Testis (tissue), 5 donors: ENCODE results near the gene ABI3. TPM values are rescaled to one million over a fixed set of nuclear protein-coding genes. Genes with fewer than 3 reads are reported as not detected.

Experiments
- DNase-seq: peaks from one replicate; pipeline ENCODE4 v3.0.0-alpha.2; 2019
- H3K27ac ChIP-seq, 2 donors: fragments of 200-600 bp; sonication (generic); one replicate each; pipeline ENCODE4 v1.5.1; 2019
- H3K27me3 ChIP-seq: fragments of 200-600 bp; sonication (generic); one replicate; pipeline ENCODE4 v1.5.1; 2019
- H3K36me3 ChIP-seq: fragments of 200-600 bp; sonication (generic); one replicate; pipeline ENCODE4 v1.5.1; 2017; ENCODE audit warnings: low read depth; ENCODE audit errors: missing control alignments
- H3K4me1 ChIP-seq: fragments of 200-600 bp; sonication (generic); one replicate; pipeline ENCODE4 v1.5.1; 2019
- H3K4me3 ChIP-seq, 2 donors: fragments of 200-600 bp; sonication (generic); one replicate each; pipeline ENCODE4 v1.5.1; 2017 to 2019
- H3K9me3 ChIP-seq: fragments of 200-600 bp; sonication (generic); one replicate; pipeline ENCODE4 v1.5.1; 2017
- CTCF ChIP-seq, 3 experiments: fragments of 450-650 bp in 2 of 3; fragments of 200-600 bp in 1 of 3; sonication (generic) in 1 of 3; IDR thresholded peaks; one replicate each; pipeline ENCODE4 v1.5.1; 2016 to 2019; ENCODE audit warnings: antibody characterized with exemption in 3 of 3, mild to moderate bottlenecking in 2 of 3, moderate library complexity in 1 of 3
- POLR2A ChIP-seq: fragments of 450-650 bp; IDR thresholded peaks from one replicate; pipeline ENCODE4 v1.6.1; 2017; ENCODE audit warnings: antibody characterized with exemption, mild to moderate bottlenecking, moderate library complexity
- WGBS, 2 donors: methylation state at CpG; one replicate each; pipeline ENCODE4 v1.1.5; 2018; 5-methylcytosine and 5-hydroxymethylcytosine counted together
- intact Hi-C: fragments of 100-400 bp; cut with DNase I; formaldehyde crosslinking; loops from one replicate; pipeline ENCODE4 v1.15.1; 2023; ENCODE audit warnings: low total_unique reads
- long read RNA-seq, 2 donors: transcript quantifications; one replicate each; lab custom pipeline, GENCODE V29; 2026
- polyA plus RNA-seq: library from polyadenylated mRNA; stranded (reverse); fragments of 350-450 nt; fragmentation: Illumina TruSeq; extraction: RNeasy Lipid Tissue Mini Kit (QIAGEN cat#74804); gene quantifications from one replicate; pipeline ENCODE4 v1.2.3, GENCODE V29; 2014; ENCODE audit warnings: low read depth, low replicate concordance; ENCODE audit not compliant: insufficient read depth
- total RNA-seq, 2 donors: library from RNA; depleted of rRNA; stranded (reverse); fragments of >200 nt; gene quantifications; one replicate each; pipeline ENCODE4 v1.2.3, GENCODE V29; 2016

The ABI3 gene
- total RNA-seq (1 to 10 TPM in 1 of 2 donors, under 1 TPM in 1; 0.87 to 2.2 TPM), polyA plus RNA-seq (3.9 TPM)
- long read RNA-seq, donor 1: 0 reads
- long read RNA-seq, donor 2, partial matches to known transcripts: 0 of 1 reads
- long read RNA-seq, donor 2, other reads (novel, unspliced or antisense): 0 of 1 reads

GRCh38 chr17:49210158-49211029 is at the start of gene ABI3, which contains the start of gene GNGT2:
Gene ABI3 (plus strand): TSS chr17:49210707. CDS start chr17:49210725, 18 bp downstream.
Gene GNGT2 (minus strand): TSS chr17:49210574. CDS start chr17:49207422, 3,152 bp downstream.
- TF ChIP-seq POLR2A (no peak), CTCF (IDR thresholded peaks at IDR 0.05) (no peak)
- 44 to 53% methylated on average over 11 to 22 of the region's 22 CpGs for WGBS, 2 donors
- DNase-seq: no peak
- H3K4me3 ChIP-seq: no peak within 1 kb of the TSS
- no peaks in the 10 kb centered on the region for H3K27me3 ChIP-seq
- intact Hi-C loops: no loop called here
- peaks cover 3% of the 10 kb centered on the region for H3K4me1 ChIP-seq
- peak within 1 kb of the TSS in 1 of 2 donors; percentile 11 for H3K27ac ChIP-seq
- H3K36me3 ChIP-seq: no peaks in the 10 kb centered on the region
- no peaks in the 10 kb centered on the region for H3K9me3 ChIP-seq

- no peaks in the 10 kb centered on the region for H3K36me3 ChIP-seq
- no peak overlapping the region for H3K4me3 ChIP-seq
- no peak overlapping the region for H3K27ac ChIP-seq
- intact Hi-C loops: no loop called here
- no peak for DNase-seq
- TF ChIP-seq POLR2A (no peak), CTCF (IDR thresholded peaks at IDR 0.05) (no peak)
- no peaks in the 10 kb centered on the region for H3K9me3 ChIP-seq
- no peaks in the 10 kb centered on the region for H3K27me3 ChIP-seq
- WGBS, 2 donors: 87 to 92% methylated on average over 4 of the region's 4 CpGs
- H3K4me1 ChIP-seq: no peaks in the 10 kb centered on the region
These were observed 47.6 kb upstream of the ABI3 start for GRCh38 chr17:49162866-49163265.

- intact Hi-C loops: no loop called here
- no peaks in the 10 kb centered on the region for H3K9me3 ChIP-seq
- H3K27me3 ChIP-seq: no peaks in the 10 kb centered on the region
These were observed 45.4 kb upstream of the ABI3 start for GRCh38 chr17:49165143-49165542.

GRCh38 chr17:49168706-49169105 is 41.8 kb upstream of the ABI3 start:
- Histone ChIP-seq H3K4me1 (no peaks in the 10 kb centered on the region), H3K36me3 (no peaks in the 10 kb centered on the region), H3K4me3 (no peak overlapping the region), H3K27ac (no peak overlapping the region), H3K9me3 (no peaks in the 10 kb centered on the region), H3K27me3 (no peaks in the 10 kb centered on the region)
- TF ChIP-seq POLR2A (no peak), CTCF (IDR thresholded peaks at IDR 0.05) (no peak)
- no peak for DNase-seq
- intact Hi-C loops: no loop called here
- 68 to 69% methylated on average over 9 of the region's 9 CpGs for WGBS, 2 donors

More at GRCh38 chr17:49165143-49165542, 45.4 kb upstream of the ABI3 start:
- no peak for DNase-seq
- H3K27ac ChIP-seq: no peak overlapping the region
- H3K4me1 ChIP-seq: no peaks in the 10 kb centered on the region
- no peaks in the 10 kb centered on the region for H3K36me3 ChIP-seq
- TF ChIP-seq CTCF (IDR thresholded peaks at IDR 0.05) (no peak), POLR2A (no peak)
- no peak overlapping the region for H3K4me3 ChIP-seq
- 88 to 93% methylated on average over 2 of the region's 2 CpGs for WGBS, 2 donors
